NCI-H748 treated with DMSO at 0.1 percent for 48 hours (cell line): ENCODE results near the gene FAF1.
"Not testable (repeated sequence)": the region's sequence is repeated elsewhere in the genome, so short reads cannot be mapped to it uniquely, and the experiment has no call there.

Source experiments
- DNase-seq: peaks from one replicate; lab custom pipeline; 2025; lab: John Stamatoyannopoulos, UW

The FAF1 gene

GRCh38 chr1:50959303-50959912 is 659 bp downstream of the FAF1 start:
- DNase-seq, result peak; percentile 18

- DNase-seq, result no peak
Measured at GRCh38 chr1:50955116-50955515, 5.0 kb downstream of the FAF1 start.

- not testable (repeated sequence) for DNase-seq
Measured at GRCh38 chr1:50952566-50952965, 7.5 kb downstream of the FAF1 start.

- no peak for DNase-seq
Measured at GRCh38 chr1:50950396-50950795, 9.7 kb downstream of the FAF1 start.

DNA sequence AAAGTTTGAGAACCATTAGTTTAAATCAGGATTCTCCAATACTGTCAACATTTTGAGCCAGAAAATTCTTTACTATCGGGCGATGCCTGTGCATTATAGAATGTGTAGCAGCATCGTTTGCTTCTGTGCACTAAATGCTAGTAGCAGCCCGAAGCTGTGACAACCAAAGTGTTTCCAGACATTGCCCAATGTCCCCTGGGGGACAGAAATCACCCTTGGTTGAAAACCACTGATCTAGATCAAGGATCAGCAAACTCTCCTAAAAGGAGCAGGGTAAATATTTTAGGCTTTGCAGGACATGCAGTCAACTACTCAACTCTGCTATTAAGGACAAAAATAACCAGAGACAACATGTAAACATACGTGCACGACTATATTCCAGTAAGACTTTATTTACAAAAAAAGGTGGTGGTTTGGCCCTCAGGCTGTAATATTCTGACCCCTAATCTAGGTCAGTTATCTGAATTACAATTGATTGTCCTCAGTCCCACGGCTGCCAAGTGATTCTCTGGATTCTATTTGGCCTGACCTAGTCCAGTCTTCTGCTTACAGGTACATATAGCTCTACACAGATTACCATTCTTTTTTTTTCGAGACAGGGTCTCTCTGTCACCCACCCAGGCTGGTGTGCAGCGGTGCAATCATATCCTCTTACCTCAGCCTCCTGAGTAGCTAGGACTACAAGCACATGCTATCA is 10.6 kb downstream of the FAF1 start:
- DNase-seq, result no peak

- DNase-seq, result no peak
Measured at GRCh38 chr1:50942334-50942733, 17.7 kb downstream of the FAF1 start.

DNA sequence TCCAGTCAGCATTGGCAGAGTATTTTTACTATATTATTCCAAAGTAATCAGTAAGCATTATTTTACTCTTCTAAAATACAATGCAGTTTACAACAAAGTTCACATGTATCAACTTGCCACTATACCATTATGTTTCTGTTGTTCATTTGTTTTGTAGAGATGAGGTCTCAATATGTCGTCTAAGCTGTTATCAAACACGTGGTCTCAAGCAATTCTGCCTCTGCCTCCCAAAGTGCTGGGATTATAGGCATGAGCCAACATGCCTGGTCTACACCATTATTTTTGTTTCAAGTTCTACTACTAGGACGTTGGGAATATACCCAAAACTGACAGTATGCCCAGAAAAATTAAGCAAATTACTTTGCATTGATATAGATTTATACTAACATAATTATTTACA is 19.8 kb downstream of the FAF1 start:
- DNase-seq, result no peak

DNA sequence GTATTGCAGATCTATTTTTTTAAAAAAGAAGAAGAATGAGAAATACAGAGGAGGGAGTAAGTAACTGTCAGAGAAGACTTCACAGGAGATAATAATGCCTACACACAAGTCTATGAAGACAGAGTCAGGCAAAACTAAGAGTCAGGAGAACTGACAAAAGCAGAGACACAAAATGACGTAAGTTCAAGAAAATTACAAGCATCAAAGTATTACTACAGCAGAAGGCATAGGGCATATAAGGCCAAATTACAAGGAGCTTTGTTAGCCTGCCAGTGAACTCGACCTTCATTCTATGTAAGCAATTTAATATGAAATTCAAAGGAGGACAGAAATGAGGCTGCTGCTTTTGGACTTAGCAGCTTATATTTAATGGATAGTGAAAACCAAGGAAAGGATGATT is 23.7 kb downstream of the FAF1 start:
- DNase-seq, result no peak

GRCh38 chr1:50935276-50935675 is 24.8 kb downstream of the FAF1 start:
- DNase-seq, result not testable (repeated sequence)

DNA sequence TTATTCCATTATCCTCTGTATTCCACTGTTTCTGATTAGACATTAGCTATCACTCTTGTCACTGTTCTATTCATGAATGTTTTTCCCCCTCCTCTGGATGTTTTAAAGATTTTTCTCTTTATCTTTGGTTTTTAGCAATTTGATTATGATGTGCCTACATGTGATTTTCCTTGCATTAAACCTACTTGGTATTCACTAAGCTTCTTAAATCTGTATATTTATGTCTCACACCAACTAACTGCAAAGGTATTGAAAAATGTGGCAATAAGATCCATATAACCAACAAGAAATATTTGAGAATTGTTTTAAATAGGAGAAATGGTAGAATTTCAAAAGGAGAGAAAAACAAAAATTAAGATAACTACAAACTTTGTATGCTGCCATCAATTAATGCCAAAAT is 25.2 kb downstream of the FAF1 start:
- DNase-seq, result no peak

DNA sequence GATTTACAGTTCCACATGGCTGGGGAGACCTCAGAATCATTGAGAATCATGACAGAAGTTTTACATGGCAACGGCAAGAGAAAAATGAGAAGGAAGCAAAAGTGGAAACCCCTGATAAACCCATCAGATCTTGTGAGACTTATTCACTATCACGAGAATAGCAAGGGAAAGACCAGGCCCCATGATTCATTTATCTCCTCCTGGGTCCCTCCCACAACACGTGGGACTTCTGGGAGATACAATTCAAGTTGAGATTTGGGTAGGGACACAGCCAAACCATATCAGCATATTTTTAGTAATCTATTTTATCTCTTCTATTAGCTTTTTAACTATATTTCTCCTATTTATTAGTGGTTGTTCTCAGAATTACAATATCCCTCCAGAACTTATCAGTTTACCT is 26.3 kb downstream of the FAF1 start:
- not testable (repeated sequence) for DNase-seq

- DNase-seq, result not testable (repeated sequence)
Measured at GRCh38 chr1:50932043-50932442, 28.0 kb downstream of the FAF1 start.

- no peak for DNase-seq
Measured at GRCh38 chr1:50930965-50931737, 28.9 kb downstream of the FAF1 start.

DNA sequence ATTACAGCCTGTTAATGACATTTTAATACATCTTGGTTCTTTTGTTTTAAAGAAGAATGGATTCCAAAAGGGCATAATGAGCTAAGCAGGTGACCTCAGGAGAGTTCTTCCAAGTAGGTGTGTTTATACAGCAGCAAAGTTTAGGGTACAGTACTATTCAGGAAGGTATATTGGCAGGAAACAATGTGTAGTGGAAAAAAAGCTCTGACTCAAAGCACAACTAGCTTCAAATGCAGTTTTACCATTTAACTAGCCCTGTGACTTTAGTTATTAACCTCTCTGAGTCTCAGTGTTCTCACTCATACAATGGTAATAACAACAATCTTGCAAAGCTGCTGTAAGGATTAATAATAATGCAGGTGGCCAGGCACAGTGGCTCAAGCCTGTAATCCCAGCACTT is 29.9 kb downstream of the FAF1 start:
- DNase-seq, result no peak

DNA sequence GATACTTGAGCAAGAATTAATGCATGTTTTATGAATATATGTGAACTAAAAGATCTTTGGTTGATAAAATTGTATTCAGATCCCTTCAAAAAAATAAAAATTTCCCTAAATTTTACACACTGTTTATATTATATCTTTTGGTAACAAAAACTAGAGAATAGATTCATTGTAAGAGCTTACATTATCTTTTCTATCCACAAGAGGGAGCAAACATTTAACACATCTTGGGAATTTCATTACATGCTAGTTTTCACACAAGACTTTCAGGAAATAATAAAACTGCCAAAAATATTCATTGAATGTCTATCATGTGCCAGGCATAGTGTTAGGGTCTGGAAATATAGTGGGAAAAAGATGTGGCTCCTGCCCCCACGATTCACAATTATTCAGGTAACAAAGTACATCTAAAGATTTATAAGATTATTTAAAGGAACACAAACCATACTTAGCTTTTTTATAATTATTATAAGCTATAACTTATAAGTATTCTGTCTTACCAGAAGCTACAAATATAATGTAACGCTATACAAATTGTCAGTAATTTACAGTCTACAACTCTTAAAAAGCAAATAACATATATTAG is 30.6 kb downstream of the FAF1 start:
- peak; percentile 23 for DNase-seq

- DNase-seq, result no peak
Measured at GRCh38 chr1:50923564-50923963, 36.5 kb downstream of the FAF1 start.

- DNase-seq, result no peak
Measured at GRCh38 chr1:50921029-50921428, 39.0 kb downstream of the FAF1 start.

DNA sequence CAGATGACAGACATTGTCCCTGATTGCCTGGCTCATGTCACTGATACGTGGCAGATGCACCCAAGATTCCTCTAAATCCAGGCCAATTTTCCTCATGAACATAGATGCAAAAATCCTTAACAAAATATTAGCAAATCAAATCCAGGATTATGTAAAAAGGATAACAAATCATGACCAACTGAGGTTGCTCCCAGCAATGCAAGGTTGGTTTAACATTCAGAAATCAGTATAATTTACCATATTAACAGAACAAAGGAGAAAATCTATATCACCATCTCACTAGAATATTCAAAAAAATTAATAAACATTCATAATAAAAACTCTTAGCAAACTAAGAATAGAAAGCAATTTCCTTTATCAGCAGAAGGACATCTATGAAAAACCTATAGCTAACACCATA is 39.7 kb downstream of the FAF1 start:
- no peak for DNase-seq

DNA sequence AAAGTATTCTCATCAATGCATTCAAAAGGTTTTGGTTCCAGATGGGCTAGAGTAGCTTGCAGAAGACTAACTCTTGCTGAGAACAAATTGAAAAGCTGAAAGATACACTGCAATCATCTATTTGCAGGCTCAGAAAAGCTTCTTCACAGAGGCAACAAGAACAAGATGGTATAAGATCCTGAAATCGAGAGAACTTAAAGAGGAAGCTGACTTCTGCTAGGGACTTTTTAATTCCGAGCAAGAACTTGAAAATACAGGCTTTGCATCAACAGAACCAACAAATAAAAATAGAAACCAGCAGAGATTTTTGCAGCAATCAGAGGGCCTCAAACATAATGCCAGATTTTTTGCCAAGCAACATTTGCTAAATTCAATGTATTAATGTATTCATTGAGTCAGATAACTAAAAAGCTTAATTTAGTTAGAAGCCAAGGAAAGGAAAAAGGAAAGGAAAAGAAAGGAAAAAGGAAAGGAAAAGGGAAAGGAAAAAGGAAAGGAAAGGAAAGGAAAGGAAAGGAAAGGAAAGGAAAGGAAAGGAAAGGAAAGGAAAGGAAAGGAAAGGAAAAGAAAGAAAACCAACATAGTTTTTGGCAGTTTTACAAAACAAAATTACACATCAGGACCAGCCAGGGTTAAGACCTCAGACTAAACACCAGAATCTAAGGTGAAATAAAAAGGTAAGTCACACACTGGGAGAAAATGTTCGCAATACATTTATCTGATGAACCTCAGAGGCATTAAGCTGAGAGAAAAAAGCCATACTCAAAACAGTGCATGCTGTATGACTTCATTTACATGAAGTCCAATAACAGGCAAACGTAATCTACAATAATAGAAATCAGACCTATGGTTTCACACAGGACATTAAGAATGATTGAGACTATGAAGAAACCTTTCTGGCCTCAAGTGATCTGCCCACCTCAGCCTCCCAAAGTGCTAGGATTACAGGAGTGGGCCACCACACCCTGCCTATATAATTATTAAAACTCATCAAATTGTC is 42.6 kb downstream of the FAF1 start:
- no peak for DNase-seq

- no peak for DNase-seq
Measured at GRCh38 chr1:50915621-50916020, 44.4 kb downstream of the FAF1 start.

DNA sequence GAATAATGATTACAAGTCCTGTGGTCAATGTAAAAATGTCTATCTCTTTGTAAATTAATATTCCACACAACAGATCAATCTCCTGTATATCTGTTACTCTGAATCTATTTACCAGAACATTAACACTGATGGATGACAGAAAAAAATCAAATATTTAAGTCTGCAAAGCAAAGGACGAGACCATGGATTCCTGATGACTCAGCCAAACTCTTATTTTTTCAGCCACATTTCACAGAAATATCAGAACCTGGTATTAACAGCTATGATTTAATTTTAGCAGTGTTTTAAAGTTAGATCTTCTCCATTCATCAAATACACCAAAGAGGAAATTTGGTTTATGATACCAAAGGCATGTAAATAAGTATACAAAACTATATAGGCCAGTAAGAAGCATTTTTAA is 46.1 kb downstream of the FAF1 start:
- DNase-seq, result no peak

GRCh38 chr1:50910356-50910755 is 49.7 kb downstream of the FAF1 start:
- not testable (repeated sequence) for DNase-seq
